Fibroblast of the aortic adventitia (primary cell): ENCODE measurements around the gene ELP1. TPM values are rescaled to one million over a fixed set of nuclear protein-coding genes. Genes with fewer than 3 reads are reported as not detected.
"Not testable (repeated sequence)": the region's sequence is repeated elsewhere in the genome, so short reads cannot be mapped to it uniquely, and the experiment has no call there.

ENCODE experiments used
- DNase-seq: peaks from one replicate; pipeline ENCODE4 v3.0.0-alpha.2; 2010; ENCODE audit warnings: low read depth
- H3K4me3 ChIP-seq: 2 replicates; pipeline ENCODE4 v1.5.1; 2011; ENCODE audit warnings: low read depth, mild to moderate bottlenecking, control low read depth, low read length, moderate library complexity
- CTCF ChIP-seq: IDR thresholded peaks from 2 replicates; pipeline ENCODE4 v1.5.1; 2011; ENCODE audit warnings: mild to moderate bottlenecking, low read length, control low read depth, inconsistent platforms; ENCODE audit not compliant: insufficient read depth
- total RNA-seq: library from RNA; depleted of rRNA; stranded (reverse); fragments of >200 nt; gene quantifications from 2 replicates; pipeline ENCODE4 v1.2.3, GENCODE V29; 2012; ENCODE audit warnings: low replicate concordance

The ELP1 gene
- total RNA-seq, 1 donor, result 32.3 TPM

- TF ChIP-seq CTCF, result no peak
- peak overlapping the region; percentile 96 for H3K4me3 ChIP-seq
- peak; percentile 24 for DNase-seq
Observed at GRCh38 chr9:108933231-108933717, 650 bp downstream of the ELP1 start.

GRCh38 chr9:108928386-108928785 lies 5.5 kb downstream of the ELP1 start:
- no peak for DNase-seq
- no peak for TF ChIP-seq CTCF
- H3K4me3 ChIP-seq, result no peak overlapping the region

GRCh38 chr9:108924466-108924865 lies 9.5 kb downstream of the ELP1 start:
- no peak for DNase-seq
- no peak for TF ChIP-seq CTCF
- H3K4me3 ChIP-seq, result no peak overlapping the region

- no peak overlapping the region for H3K4me3 ChIP-seq
- no peak for DNase-seq
- no peak for TF ChIP-seq CTCF
Observed at GRCh38 chr9:108921200-108921599, 12.7 kb downstream of the ELP1 start.

- H3K4me3 ChIP-seq, DNase-seq: not testable (repeated sequence)
Observed at GRCh38 chr9:108920401-108920800, 13.5 kb downstream of the ELP1 start.

DNA sequence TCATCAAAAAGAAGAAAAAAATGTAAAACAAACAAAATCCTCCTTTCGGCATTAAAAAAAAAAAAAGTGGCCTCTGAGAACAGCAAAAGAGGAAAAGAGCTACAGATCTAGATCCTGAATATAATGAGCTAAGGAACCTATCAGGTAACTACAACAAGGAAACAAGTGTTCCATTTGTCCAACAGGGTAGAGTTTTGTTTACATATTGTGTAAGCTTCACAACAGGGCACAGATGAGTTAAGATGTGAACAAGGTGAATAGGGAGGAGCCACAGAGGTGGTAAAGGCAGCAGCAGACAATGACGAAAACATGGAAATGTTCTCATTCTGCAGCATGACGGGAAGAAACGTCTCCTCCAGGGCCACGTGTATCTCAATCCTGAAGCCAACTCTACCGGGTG lies 14.4 kb downstream of the ELP1 start:
- H3K4me3 ChIP-seq, result no peak overlapping the region
- TF ChIP-seq CTCF, result no peak
- no peak for DNase-seq

GRCh38 chr9:108913391-108913790 lies 20.5 kb downstream of the ELP1 start:
- TF ChIP-seq CTCF, result no peak
- DNase-seq, result no peak
- H3K4me3 ChIP-seq, result no peak overlapping the region
